Parathyroid adenoma (tissue), 2 donors: Measurements from ENCODE around the gene ALDH5A1.

Source experiments
- H2AFZ ChIP-seq: fragments of 300-600 bp; sonication (generic); one replicate; pipeline ENCODE4 v1.7.0; 2017; ENCODE audit warnings: antibody characterized with exemption, mild to moderate bottlenecking
- H3K27ac ChIP-seq: fragments of 300-600 bp; sonication (generic); one replicate; pipeline ENCODE4 v1.7.0; 2017
- H3K27me3 ChIP-seq: fragments of 300-600 bp; sonication (generic); one replicate; pipeline ENCODE4 v1.7.0; 2017; ENCODE audit warnings: low read length; ENCODE audit not compliant: control insufficient read depth, insufficient read depth
- H3K36me3 ChIP-seq: fragments of 300-600 bp; sonication (generic); one replicate; pipeline ENCODE4 v1.7.0; 2017; ENCODE audit warnings: low read length; ENCODE audit not compliant: control insufficient read depth, insufficient read depth
- H3K4me1 ChIP-seq: fragments of 300-600 bp; sonication (generic); one replicate; pipeline ENCODE4 v1.7.0; 2017; ENCODE audit warnings: control low read depth
- H3K4me2 ChIP-seq: fragments of 300-600 bp; sonication (generic); one replicate; pipeline ENCODE4 v1.7.0; 2017; ENCODE audit warnings: low read length
- H3K4me3 ChIP-seq: fragments of 300-600 bp; sonication (generic); one replicate; pipeline ENCODE4 v1.7.0; 2017; ENCODE audit warnings: low read depth, low read length
- H3K79me2 ChIP-seq: fragments of 300-600 bp; sonication (generic); one replicate; pipeline ENCODE4 v1.7.0; 2017; ENCODE audit warnings: control low read depth
- H3K9ac ChIP-seq: fragments of 300-600 bp; sonication (generic); one replicate; pipeline ENCODE4 v1.7.0; 2017; ENCODE audit warnings: mild to moderate bottlenecking
- H3K9me3 ChIP-seq: fragments of 300-600 bp; sonication (generic); one replicate; pipeline ENCODE4 v1.7.0; 2017; ENCODE audit warnings: low read length; ENCODE audit not compliant: control insufficient read depth
- CTCF ChIP-seq: fragments of 300-600 bp; sonication (generic); IDR thresholded peaks from one replicate; pipeline ENCODE4 v1.7.0; 2017; ENCODE audit warnings: antibody characterized with exemption, mild to moderate bottlenecking
- donor health status: primary hyperparathyroidism.

ALDH5A1 gene

GRCh38 chr6:24448828-24449525 lies 45.8 kb upstream of the ALDH5A1 start:
- no peaks in the 10 kb centered on the region for H3K27me3 ChIP-seq
- no peaks in the 10 kb centered on the region for H3K36me3 ChIP-seq
- no peak overlapping the region for H3K4me3 ChIP-seq
- no peak overlapping the region for H3K9ac ChIP-seq
- no peak overlapping the region for H2AFZ ChIP-seq
- H3K9me3 ChIP-seq = no peaks in the 10 kb centered on the region
- H3K4me1 ChIP-seq = no peaks in the 10 kb centered on the region
- no peak for TF ChIP-seq CTCF
- no peak overlapping the region for H3K4me2 ChIP-seq
- H3K79me2 ChIP-seq = no peaks in the 10 kb centered on the region
- H3K27ac ChIP-seq = no peak overlapping the region

GRCh38 chr6:24451581-24452388 lies 43.0 kb upstream of the ALDH5A1 start:
- Histone ChIP-seq H3K4me1 (no peaks in the 10 kb centered on the region), H3K9ac (no peak overlapping the region), H3K4me3 (no peak overlapping the region), H3K36me3 (no peaks in the 10 kb centered on the region), H3K9me3 (no peaks in the 10 kb centered on the region), H3K27ac (no peak overlapping the region), H2AFZ (no peak overlapping the region), H3K27me3 (no peaks in the 10 kb centered on the region), H3K79me2 (no peaks in the 10 kb centered on the region), H3K4me2 (no peak overlapping the region)
- no peak for TF ChIP-seq CTCF

GRCh38 chr6:24453921-24454320 lies 40.8 kb upstream of the ALDH5A1 start:
- Histone ChIP-seq H3K9ac (no peak overlapping the region), H2AFZ (no peak overlapping the region), H3K9me3 (no peaks in the 10 kb centered on the region), H3K4me3 (no peak overlapping the region), H3K36me3 (no peaks in the 10 kb centered on the region), H3K27ac (no peak overlapping the region), H3K27me3 (no peaks in the 10 kb centered on the region), H3K4me1 (no peaks in the 10 kb centered on the region), H3K79me2 (no peaks in the 10 kb centered on the region), H3K4me2 (no peak overlapping the region)
- no peak for TF ChIP-seq CTCF

GRCh38 chr6:24454452-24454851 lies 40.3 kb upstream of the ALDH5A1 start:
- H3K4me3 ChIP-seq = no peak overlapping the region
- H3K27ac ChIP-seq = no peak overlapping the region
- H3K9me3 ChIP-seq = no peaks in the 10 kb centered on the region
- H3K27me3 ChIP-seq = no peaks in the 10 kb centered on the region
- no peak overlapping the region for H3K9ac ChIP-seq
- no peaks in the 10 kb centered on the region for H3K4me1 ChIP-seq
- H3K4me2 ChIP-seq = no peak overlapping the region
- H3K36me3 ChIP-seq = no peaks in the 10 kb centered on the region
- no peak overlapping the region for H2AFZ ChIP-seq
- H3K79me2 ChIP-seq = no peaks in the 10 kb centered on the region
- no peak for TF ChIP-seq CTCF
